ENCODE data around the gene SPATA6.

DNA sequence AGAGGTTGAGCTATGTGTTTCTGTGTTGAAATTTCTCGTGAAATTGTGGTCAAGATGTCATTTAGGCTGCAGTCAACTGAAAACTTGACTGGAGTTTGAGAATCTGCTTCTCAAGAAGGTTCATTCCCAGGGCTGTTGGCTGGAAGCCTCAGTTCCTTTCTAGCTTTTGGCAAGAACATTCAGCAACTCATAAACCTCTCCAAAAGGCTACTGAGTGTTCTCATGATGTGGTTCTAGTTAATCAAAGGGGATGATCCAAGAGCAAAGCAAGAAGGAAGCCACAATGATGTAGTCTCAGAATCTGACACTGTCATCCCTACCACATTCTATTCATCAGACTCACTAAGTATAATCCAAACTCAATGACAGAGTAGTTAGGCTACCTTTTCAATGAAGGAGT is 66.6 kb downstream of the SPATA6 start:
- TF ChIP-seq POLR2A (IDR thresholded peaks at IDR 0.05; ENCODE audit: low read depth, low read length): no peak
- TF ChIP-seq TAF1 (IDR thresholded peaks at IDR 0.05; ENCODE audit: borderline replicate concordance, low read depth, low read length): no peak
- no peak for TF ChIP-seq POLR2AphosphoS5 (IDR thresholded peaks at IDR 0.05; ENCODE audit: low read depth, low read length)
